Astrocyte (in vitro differentiated cells and primary cell): Measurements from ENCODE around the gene SMIM45.

ENCODE experiments used
- DNase-seq: peaks from one replicate; pipeline ENCODE4 v3.0.0-alpha.2; 2010; ENCODE audit warnings: low read depth
- FAIRE-seq: peaks from 2 replicates; lab custom pipeline; 2011; peaks lifted over from hg19 to GRCh38; lab: Jason Lieb, UNC
- H2AFZ ChIP-seq: 2 replicates; pipeline ENCODE4 v1.6.0; 2012; ENCODE audit warnings: low read depth, low read length, inconsistent platforms
- H3K27ac ChIP-seq: 2 replicates; pipeline ENCODE4 v1.5.1; 2011; ENCODE audit warnings: low read depth, low read length, inconsistent platforms
- H3K27me3 ChIP-seq: 2 replicates; pipeline ENCODE4 v1.6.0; 2011; ENCODE audit warnings: low read length, inconsistent platforms; ENCODE audit not compliant: insufficient read depth
- H3K36me3 ChIP-seq: 2 replicates; pipeline ENCODE4 v1.5.1; 2011; ENCODE audit warnings: low read length, inconsistent platforms; ENCODE audit not compliant: insufficient read depth
- H3K4me1 ChIP-seq: 2 replicates; pipeline ENCODE4 v1.5.1; 2011; ENCODE audit warnings: low read length, inconsistent platforms; ENCODE audit not compliant: insufficient read depth
- H3K4me2 ChIP-seq: 2 replicates; pipeline ENCODE4 v1.6.0; 2012; ENCODE audit warnings: low read length, inconsistent platforms
- H3K4me3 ChIP-seq: 2 replicates; pipeline ENCODE4 v1.5.1; 2011; ENCODE audit warnings: low read depth, mild to moderate bottlenecking, low read length, inconsistent platforms; ENCODE audit not compliant: insufficient read depth
- H3K79me2 ChIP-seq: 2 replicates; pipeline ENCODE4 v1.6.0; 2012; ENCODE audit warnings: mild to moderate bottlenecking, low read length, inconsistent platforms; ENCODE audit not compliant: insufficient read depth
- H3K9ac ChIP-seq: 2 replicates; pipeline ENCODE4 v1.6.0; 2012; ENCODE audit warnings: mild to moderate bottlenecking, low read length, inconsistent platforms
- H3K9me3 ChIP-seq: 2 replicates; pipeline ENCODE4 v1.5.1; 2012; ENCODE audit warnings: low read depth, mild to moderate bottlenecking, low read length, inconsistent platforms; ENCODE audit not compliant: insufficient read depth
- H4K20me1 ChIP-seq: 2 replicates; pipeline ENCODE4 v1.6.0; 2012; ENCODE audit warnings: low read length, inconsistent platforms; ENCODE audit not compliant: insufficient read depth
- H3K27ac Mint-ChIP-seq: one replicate; pipeline ENCODE4 v1.8.0; 2021; ENCODE audit warnings: mild to moderate bottlenecking, mixed read lengths; ENCODE audit not compliant: unreplicated experiment
- H3K27me3 Mint-ChIP-seq: one replicate; pipeline ENCODE4 v1.8.0; 2021; ENCODE audit warnings: low read depth, mixed read lengths; ENCODE audit not compliant: unreplicated experiment
- H3K36me3 Mint-ChIP-seq: one replicate; pipeline ENCODE4 v1.8.0; 2021; ENCODE audit warnings: low read depth, mixed read lengths; ENCODE audit not compliant: unreplicated experiment
- H3K4me1 Mint-ChIP-seq: one replicate; pipeline ENCODE4 v1.8.0; 2021; ENCODE audit warnings: low read depth, mixed read lengths; ENCODE audit not compliant: unreplicated experiment
- H3K4me3 Mint-ChIP-seq: one replicate; pipeline ENCODE4 v1.8.0; 2021; ENCODE audit warnings: mild to moderate bottlenecking, moderate library complexity, mixed read lengths; ENCODE audit not compliant: unreplicated experiment
- H3K9me3 Mint-ChIP-seq: one replicate; pipeline ENCODE4 v1.8.0; 2021; ENCODE audit warnings: mild to moderate bottlenecking, mixed read lengths; ENCODE audit not compliant: unreplicated experiment
- CTCF ChIP-seq: IDR thresholded peaks from 2 replicates; pipeline ENCODE4 v1.5.1; 2011; ENCODE audit warnings: low read depth, mild to moderate bottlenecking, inconsistent platforms, low read length, moderate library complexity; ENCODE audit not compliant: insufficient read depth
- EZH2 ChIP-seq: IDR thresholded peaks from 2 replicates; pipeline ENCODE4 v1.6.1; 2012; ENCODE audit warnings: mild to moderate bottlenecking, low read length, inconsistent platforms; ENCODE audit not compliant: insufficient read depth

The SMIM45 gene

GRCh38 chr22:41932353-41932752 lies 19.6 kb upstream of the SMIM45 start:
- Histone ChIP-seq H3K4me2 (no peak overlapping the region), H4K20me1 (no peaks in the 10 kb centered on the region), H3K27me3 (no peaks in the 10 kb centered on the region), H3K4me1 (no peaks in the 10 kb centered on the region), H3K9ac (no peak overlapping the region), H3K79me2 (no peaks in the 10 kb centered on the region), H3K9me3 (no peaks in the 10 kb centered on the region), H2AFZ (no peak overlapping the region), H3K36me3 (no peaks in the 10 kb centered on the region), H3K27ac (no peak overlapping the region), H3K4me3 (no peak overlapping the region)
- Mint-ChIP-seq H3K4me1 (peaks cover 3% of the 10 kb centered on the region), H3K4me3 (no peak overlapping the region), H3K36me3 (no peaks in the 10 kb centered on the region), H3K27ac (no peak overlapping the region), H3K9me3 (no peaks in the 10 kb centered on the region), H3K27me3 (peaks cover 14% of the 10 kb centered on the region)
- FAIRE-seq (no peak), DNase-seq (no peak)
- TF ChIP-seq EZH2 (no peak), CTCF (no peak)

- no peak overlapping the region for H3K27ac Mint-ChIP-seq
- FAIRE-seq, result no peak
- no peaks in the 10 kb centered on the region for H3K79me2 ChIP-seq
Observed at GRCh38 chr22:41933411-41934177, 18.4 kb upstream of the SMIM45 start.

More at GRCh38 chr22:41933411-41934177, 18.4 kb upstream of the SMIM45 start:
- TF ChIP-seq CTCF (no peak), EZH2 (no peak)
- H2AFZ ChIP-seq, result no peak overlapping the region
- no peaks in the 10 kb centered on the region for H4K20me1 ChIP-seq
- H3K9me3 ChIP-seq, result no peaks in the 10 kb centered on the region
- Mint-ChIP-seq H3K9me3 (no peaks in the 10 kb centered on the region), H3K4me3 (no peak overlapping the region), H3K4me1 (peaks cover 3% of the 10 kb centered on the region), H3K27me3 (peaks cover 6% of the 10 kb centered on the region), H3K36me3 (no peaks in the 10 kb centered on the region)
- H3K4me1 ChIP-seq, result no peaks in the 10 kb centered on the region
- no peak overlapping the region for H3K4me3 ChIP-seq
- no peaks in the 10 kb centered on the region for H3K27me3 ChIP-seq
- H3K9ac ChIP-seq, result no peak overlapping the region
- no peaks in the 10 kb centered on the region for H3K36me3 ChIP-seq
- no peak for DNase-seq
- no peak overlapping the region for H3K27ac ChIP-seq
- no peak overlapping the region for H3K4me2 ChIP-seq
